ENCODE measurements around the gene USP9X.
"Not testable (repeated sequence)": the region's sequence is repeated elsewhere in the genome, so short reads cannot be mapped to it uniquely, and the experiment has no call there.

The USP9X gene, protein sequence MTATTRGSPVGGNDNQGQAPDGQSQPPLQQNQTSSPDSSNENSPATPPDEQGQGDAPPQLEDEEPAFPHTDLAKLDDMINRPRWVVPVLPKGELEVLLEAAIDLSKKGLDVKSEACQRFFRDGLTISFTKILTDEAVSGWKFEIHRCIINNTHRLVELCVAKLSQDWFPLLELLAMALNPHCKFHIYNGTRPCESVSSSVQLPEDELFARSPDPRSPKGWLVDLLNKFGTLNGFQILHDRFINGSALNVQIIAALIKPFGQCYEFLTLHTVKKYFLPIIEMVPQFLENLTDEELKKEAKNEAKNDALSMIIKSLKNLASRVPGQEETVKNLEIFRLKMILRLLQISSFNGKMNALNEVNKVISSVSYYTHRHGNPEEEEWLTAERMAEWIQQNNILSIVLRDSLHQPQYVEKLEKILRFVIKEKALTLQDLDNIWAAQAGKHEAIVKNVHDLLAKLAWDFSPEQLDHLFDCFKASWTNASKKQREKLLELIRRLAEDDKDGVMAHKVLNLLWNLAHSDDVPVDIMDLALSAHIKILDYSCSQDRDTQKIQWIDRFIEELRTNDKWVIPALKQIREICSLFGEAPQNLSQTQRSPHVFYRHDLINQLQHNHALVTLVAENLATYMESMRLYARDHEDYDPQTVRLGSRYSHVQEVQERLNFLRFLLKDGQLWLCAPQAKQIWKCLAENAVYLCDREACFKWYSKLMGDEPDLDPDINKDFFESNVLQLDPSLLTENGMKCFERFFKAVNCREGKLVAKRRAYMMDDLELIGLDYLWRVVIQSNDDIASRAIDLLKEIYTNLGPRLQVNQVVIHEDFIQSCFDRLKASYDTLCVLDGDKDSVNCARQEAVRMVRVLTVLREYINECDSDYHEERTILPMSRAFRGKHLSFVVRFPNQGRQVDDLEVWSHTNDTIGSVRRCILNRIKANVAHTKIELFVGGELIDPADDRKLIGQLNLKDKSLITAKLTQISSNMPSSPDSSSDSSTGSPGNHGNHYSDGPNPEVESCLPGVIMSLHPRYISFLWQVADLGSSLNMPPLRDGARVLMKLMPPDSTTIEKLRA (N-terminal part only)

GRCh38 chrX:41084893-41085511, at the start of gene USP9X:
TSS of gene USP9X (plus strand) at chrX:41085445. CDS start at chrX:41123629, 38,184 bp downstream.
- peak; percentile 84 for DNase-seq

DNA sequence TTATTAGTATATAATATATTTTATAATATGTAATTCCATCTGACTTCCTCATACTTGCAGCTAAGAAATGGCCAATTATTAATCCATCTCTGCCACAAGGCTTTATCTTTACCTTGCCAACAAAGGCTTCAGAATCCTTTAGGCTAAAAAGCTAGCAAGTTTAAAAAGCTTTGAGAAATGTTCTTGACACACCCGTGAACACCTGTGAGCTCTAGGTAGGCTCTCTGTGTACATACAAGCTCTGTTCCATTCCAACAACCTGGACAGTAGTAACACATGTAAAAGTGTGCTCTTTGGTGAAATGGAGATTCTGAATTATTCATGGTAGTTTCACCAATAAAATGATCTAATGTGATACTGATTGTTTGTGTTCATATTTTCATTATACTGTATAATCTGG, 49.7 kb upstream of the USP9X start:
- DNase-seq = no peak

- no peak for DNase-seq
Observed at GRCh38 chrX:41036668-41037326, 48.4 kb upstream of the USP9X start.

GRCh38 chrX:41043196-41043595, 42.0 kb upstream of the USP9X start:
- no peak for DNase-seq

DNA sequence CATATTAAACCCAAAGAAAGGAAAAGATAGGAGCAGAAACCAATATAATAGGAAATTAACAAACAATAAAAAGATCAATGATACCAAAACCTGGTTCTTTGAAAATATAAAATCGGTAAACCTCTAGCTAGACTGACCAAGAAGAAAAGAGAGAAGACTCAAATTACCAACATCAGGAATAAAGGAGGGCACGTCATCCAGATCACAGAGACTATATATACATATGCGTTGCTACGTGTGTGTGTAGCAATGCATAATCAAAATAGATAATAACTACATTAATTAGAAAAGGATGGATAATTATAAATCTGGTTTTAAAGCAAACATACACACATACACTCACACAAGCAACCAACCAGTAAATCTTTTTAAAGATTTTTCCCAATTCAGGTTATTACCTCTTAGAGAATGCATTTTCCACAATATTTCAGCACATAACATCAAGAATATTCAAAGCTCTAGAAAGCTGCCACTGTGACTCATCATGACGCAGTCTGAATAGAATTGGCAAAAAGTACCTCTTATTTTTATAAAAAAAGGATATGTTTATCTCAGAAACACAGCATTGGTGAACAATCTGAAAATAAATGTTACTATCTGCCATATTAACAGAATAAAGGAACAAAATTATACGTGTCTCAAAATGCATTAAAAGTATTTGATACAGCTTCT, 41.4 kb upstream of the USP9X start:
- DNase-seq = no peak

DNA sequence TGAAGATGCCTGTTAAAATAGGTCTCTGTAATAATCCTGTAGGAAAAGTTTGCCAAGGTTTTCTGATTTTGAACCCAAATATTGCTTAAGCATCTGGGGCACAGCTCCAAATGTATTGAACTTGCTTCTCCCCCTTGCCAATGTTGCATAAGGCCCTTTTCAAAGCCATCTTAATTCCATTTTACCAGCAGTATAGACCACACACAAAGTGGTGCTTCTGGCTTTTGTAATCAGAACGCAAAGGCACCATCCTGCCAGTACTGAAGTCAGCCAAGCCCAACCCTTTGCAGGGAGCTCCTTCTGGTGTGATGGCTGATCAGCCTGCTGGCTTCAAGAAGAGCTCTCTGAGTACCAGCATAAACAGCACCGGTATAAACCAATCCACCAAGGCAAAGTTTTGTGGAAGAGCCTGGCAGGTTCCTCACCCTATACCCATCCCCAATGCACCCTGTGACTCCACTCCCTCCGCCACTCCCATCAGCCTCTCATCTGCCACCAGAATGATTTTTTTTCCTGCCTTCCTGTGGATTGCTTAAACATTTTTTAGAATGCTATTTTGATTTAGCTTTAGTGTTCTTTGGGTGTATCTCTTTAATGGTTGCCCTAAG, 39.2 kb upstream of the USP9X start:
- DNase-seq = no peak

- DNase-seq = no peak
Observed at GRCh38 chrX:41047878-41048534, 37.2 kb upstream of the USP9X start.

DNA sequence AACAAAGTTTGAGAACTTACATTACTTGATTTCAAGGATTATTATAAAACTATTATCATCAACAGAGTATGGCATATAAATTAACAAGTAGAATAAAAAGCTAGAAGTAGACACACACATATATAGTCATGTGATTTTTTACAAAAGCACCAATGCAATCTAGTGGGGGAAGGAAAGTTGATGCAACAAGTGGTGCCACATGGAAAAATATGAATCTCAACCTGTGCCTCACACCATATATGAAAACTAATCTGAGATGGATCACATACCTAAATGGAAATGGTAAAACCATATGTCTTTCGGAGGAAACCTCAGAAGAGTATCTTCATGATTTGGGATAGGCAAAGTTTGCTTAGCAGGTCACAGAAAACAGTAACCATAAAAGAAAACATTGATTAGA, 34.9 kb upstream of the USP9X start:
- DNase-seq = no peak

DNA sequence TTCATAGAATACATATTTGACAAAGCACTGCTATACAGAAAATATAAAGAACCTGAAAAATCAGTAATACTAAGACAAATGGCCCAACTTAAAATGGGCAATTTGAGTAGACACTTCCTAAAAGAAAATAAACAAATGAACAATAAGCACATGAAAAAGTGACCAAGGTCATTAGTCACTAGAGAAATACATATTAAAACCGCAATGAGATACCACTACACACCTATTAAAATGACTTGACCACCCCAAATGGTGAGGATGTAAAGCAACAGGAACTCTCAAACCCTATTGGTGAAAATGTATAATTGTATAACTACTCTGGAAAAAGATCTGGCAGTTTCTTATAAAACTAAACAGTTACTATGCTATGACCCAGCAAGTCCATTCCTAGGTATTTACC, 34.0 kb upstream of the USP9X start:
- no peak for DNase-seq

DNA sequence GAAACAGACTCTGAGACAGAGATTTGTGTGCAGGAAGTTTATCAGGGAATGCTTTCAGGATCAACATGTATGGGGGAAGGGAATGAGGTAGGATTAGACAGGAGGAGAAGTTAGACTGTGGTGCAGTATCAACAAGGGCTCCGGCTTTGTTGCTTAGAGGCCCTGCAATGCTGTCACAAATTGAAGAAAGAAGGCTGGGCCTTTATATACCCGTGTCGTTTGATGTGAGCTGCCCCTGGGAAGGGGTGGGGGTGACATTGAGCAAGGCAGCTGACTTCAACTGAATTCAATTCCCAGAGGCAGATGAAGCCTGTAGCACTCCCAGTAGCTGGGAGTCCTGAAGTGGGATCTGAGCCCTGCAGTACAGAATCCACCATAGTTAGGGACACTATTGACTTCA, 29.5 kb upstream of the USP9X start:
- DNase-seq = no peak

GRCh38 chrX:41063276-41063675, 22.0 kb upstream of the USP9X start:
- DNase-seq = not testable (repeated sequence)

DNA sequence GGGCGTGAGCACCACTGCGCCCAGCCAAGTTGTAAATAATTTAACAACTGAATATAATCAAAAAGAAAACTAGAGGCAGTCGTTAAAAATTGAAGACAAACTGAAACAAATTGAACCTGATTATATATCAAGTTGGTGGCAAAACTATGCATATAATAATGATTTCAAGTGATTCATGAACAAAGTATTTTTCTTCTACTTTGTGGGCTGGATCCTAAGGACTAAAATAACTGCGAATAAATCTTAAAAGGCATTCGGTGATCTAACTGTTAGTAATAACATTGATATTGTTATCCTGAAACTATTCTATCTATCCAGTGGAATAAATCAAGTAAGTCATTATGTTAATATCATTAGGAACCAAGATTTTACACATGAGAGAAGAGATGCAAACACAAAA, 21.2 kb upstream of the USP9X start:
- DNase-seq = no peak

DNA sequence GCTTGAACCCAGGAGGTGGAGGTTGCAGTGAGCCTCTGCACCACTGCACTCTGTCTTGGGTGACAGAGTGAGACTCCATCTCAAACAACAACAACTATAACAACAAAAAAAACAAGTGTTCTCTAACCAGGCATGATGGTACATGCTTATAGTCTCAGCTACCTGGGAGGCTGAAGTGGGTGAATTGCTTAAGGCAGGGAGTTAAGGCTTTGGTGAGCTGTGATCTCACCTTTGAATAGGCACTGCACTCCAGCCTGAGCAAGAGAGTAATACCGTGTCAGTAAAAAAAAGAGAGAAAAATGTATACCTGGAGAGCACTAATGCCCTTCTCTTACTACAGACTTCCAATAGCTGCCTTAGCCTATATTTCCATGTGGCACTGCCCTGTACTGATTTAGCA, 18.9 kb upstream of the USP9X start:
- no peak for DNase-seq

DNA sequence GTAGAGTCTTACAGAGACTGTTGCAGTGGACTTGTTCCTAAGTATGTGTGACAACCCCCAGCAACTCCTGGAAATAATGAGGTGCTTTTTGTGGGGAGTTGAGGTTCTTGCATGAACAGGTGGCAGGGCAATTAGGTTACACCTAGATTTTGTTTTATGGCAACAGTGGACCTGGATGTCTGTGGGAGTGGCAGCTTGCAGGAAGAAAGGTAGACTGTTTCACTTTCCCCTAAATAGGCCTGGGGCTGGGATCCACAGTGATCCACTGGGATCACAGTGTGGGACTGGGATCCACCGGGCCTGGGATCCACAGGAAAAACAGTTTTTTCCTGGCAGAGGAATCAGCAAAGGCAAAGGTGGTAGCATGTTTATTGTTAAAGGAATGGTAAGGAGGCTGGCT, 18.3 kb upstream of the USP9X start:
- DNase-seq = no peak

GRCh38 chrX:41067721-41068120, 17.5 kb upstream of the USP9X start:
- no peak for DNase-seq

- no peak for DNase-seq
Observed at GRCh38 chrX:41076742-41077141, 8.5 kb upstream of the USP9X start.

- DNase-seq = no peak
Observed at GRCh38 chrX:41081821-41082220, 3.4 kb upstream of the USP9X start.

- DNase-seq = no peak
Observed at GRCh38 chrX:41082783-41083182, 2.5 kb upstream of the USP9X start.

GRCh38 chrX:41084044-41084892, 977 bp upstream of the USP9X start:
- peak; percentile 91 for DNase-seq

DNA sequence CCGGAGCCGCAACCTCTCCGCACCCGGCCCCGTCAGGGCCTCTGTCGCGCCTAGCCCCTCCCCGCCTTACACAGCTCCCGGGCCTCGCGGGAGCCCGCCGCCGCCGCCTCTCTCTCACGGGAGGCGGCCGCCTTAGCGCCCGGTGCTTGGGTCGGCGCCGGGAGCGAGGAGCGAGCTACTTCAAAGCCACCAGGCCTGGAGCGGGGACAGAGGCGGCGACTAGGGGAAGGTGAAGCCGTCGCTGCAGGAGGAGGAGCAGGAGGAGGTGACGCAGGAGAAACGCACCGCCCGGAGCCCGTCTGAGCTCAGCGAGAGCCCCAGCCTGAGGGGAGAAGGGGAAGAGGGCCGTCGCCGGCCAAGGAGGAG, 250 bp downstream of the USP9X start:
- peak; percentile 66 for DNase-seq
